ENCODE results near the gene DYNLT2B.

DYNLT2B gene

GRCh38 chr3:196357905-196358304 is 39.9 kb upstream of the DYNLT2B start:
- no peaks in the 10 kb centered on the region for H4K20me1 ChIP-seq (ENCODE audit: insufficient read depth, low read length)
- H3K4me1 ChIP-seq (ENCODE audit: insufficient read depth, low read length, severe bottlenecking), result no peaks in the 10 kb centered on the region
- no peak for TF ChIP-seq EZH2 (IDR thresholded peaks at IDR 0.05; ENCODE audit: borderline replicate concordance, low read length)
- no peak overlapping the region for H3K27ac ChIP-seq (ENCODE audit: low read depth, low read length, poor library complexity, severe bottlenecking)
- H3K4me3 ChIP-seq (ENCODE audit: low read depth, low read length, poor library complexity, severe bottlenecking), result no peak overlapping the region
- peaks cover 92% of the 10 kb centered on the region for H3K36me3 ChIP-seq (ENCODE audit: insufficient read depth, low read length)
- no peaks in the 10 kb centered on the region for H3K9me3 ChIP-seq (ENCODE audit: low read length)
- H3K79me2 ChIP-seq (ENCODE audit: insufficient read depth, low read length), result no peaks in the 10 kb centered on the region
- H3K9me2 ChIP-seq (ENCODE audit: low read depth, low read length), result no peaks in the 10 kb centered on the region
- no peak overlapping the region for H3K4me2 ChIP-seq (ENCODE audit: low read length)
- H3F3A ChIP-seq (ENCODE audit: insufficient read depth, low read length), result no peaks in the 10 kb centered on the region
- no peaks in the 10 kb centered on the region for H3K27me3 ChIP-seq (ENCODE audit: insufficient read depth, low read length)
- H3K9ac ChIP-seq (ENCODE audit: low read length), result no peak overlapping the region
- H2AFZ ChIP-seq (ENCODE audit: low read length), result no peak overlapping the region

DNA sequence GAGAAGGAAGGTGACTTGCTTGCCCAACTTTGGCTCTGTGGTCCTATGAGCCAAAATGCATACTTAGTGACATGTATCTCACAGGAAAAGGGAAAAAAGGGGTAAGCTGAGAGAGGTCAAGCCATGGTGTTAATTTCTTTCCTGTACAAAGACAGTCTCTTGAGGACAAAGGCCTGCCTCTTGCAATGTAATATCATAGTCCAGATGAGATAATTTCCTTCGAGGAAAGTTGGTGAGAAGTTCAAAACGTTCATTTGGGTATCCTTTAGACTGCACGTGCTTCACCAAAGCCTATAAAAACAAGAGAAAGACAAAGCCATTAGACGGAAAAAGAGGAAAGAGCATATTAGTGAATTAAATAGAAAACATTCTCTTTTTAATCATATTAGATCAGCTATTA is 38.5 kb upstream of the DYNLT2B start:
- peaks cover 80% of the 10 kb centered on the region for H3K36me3 ChIP-seq (ENCODE audit: insufficient read depth, low read length)
- no peak overlapping the region for H2AFZ ChIP-seq (ENCODE audit: low read length)
- H3K79me2 ChIP-seq (ENCODE audit: insufficient read depth, low read length), result no peaks in the 10 kb centered on the region
- no peaks in the 10 kb centered on the region for H3K9me3 ChIP-seq (ENCODE audit: low read length)
- H3F3A ChIP-seq (ENCODE audit: insufficient read depth, low read length), result no peaks in the 10 kb centered on the region
- H3K4me1 ChIP-seq (ENCODE audit: insufficient read depth, low read length, severe bottlenecking), result no peaks in the 10 kb centered on the region
- H3K27me3 ChIP-seq (ENCODE audit: insufficient read depth, low read length), result no peaks in the 10 kb centered on the region
- no peaks in the 10 kb centered on the region for H4K20me1 ChIP-seq (ENCODE audit: insufficient read depth, low read length)
- no peak for TF ChIP-seq EZH2 (IDR thresholded peaks at IDR 0.05; ENCODE audit: borderline replicate concordance, low read length)
- TF ChIP-seq, protein P1, sequence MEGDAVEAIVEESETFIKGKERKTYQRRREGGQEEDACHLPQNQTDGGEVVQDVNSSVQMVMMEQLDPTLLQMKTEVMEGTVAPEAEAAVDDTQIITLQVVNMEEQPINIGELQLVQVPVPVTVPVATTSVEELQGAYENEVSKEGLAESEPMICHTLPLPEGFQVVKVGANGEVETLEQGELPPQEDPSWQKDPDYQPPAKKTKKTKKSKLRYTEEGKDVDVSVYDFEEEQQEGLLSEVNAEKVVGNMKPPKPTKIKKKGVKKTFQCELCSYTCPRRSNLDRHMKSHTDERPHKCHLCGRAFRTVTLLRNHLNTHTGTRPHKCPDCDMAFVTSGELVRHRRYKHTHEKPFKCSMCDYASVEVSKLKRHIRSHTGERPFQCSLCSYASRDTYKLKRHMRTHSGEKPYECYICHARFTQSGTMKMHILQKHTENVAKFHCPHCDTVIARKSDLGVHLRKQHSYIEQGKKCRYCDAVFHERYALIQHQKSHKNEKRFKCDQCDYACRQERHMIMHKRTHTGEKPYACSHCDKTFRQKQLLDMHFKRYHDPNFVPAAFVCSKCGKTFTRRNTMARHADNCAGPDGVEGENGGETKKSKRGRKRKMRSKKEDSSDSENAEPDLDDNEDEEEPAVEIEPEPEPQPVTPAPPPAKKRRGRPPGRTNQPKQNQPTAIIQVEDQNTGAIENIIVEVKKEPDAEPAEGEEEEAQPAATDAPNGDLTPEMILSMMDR (IDR thresholded peaks at IDR 0.05; ENCODE audit: low read length), result no peak
- no peak overlapping the region for H3K27ac ChIP-seq (ENCODE audit: low read depth, low read length, poor library complexity, severe bottlenecking)
- no peaks in the 10 kb centered on the region for H3K9me2 ChIP-seq (ENCODE audit: low read depth, low read length)
- H3K4me2 ChIP-seq (ENCODE audit: low read length), result no peak overlapping the region
- no peak overlapping the region for H3K4me3 ChIP-seq (ENCODE audit: low read depth, low read length, poor library complexity, severe bottlenecking)
- no peak overlapping the region for H3K9ac ChIP-seq (ENCODE audit: low read length)

- no peaks in the 10 kb centered on the region for H3K9me3 ChIP-seq (ENCODE audit: low read length)
- no peak overlapping the region for H3K27ac ChIP-seq (ENCODE audit: low read depth, low read length, poor library complexity, severe bottlenecking)
- no peaks in the 10 kb centered on the region for H3F3A ChIP-seq (ENCODE audit: insufficient read depth, low read length)
- no peak overlapping the region for H2AFZ ChIP-seq (ENCODE audit: low read length)
- peaks cover 80% of the 10 kb centered on the region for H3K36me3 ChIP-seq (ENCODE audit: insufficient read depth, low read length)
- no peak overlapping the region for H3K4me3 ChIP-seq (ENCODE audit: low read depth, low read length, poor library complexity, severe bottlenecking)
- H3K27me3 ChIP-seq (ENCODE audit: insufficient read depth, low read length), result no peaks in the 10 kb centered on the region
- H3K9me2 ChIP-seq (ENCODE audit: low read depth, low read length), result no peaks in the 10 kb centered on the region
- no peak overlapping the region for H3K9ac ChIP-seq (ENCODE audit: low read length)
- H3K79me2 ChIP-seq (ENCODE audit: insufficient read depth, low read length), result no peaks in the 10 kb centered on the region
- H3K4me2 ChIP-seq (ENCODE audit: low read length), result no peak overlapping the region
- H3K4me1 ChIP-seq (ENCODE audit: insufficient read depth, low read length, severe bottlenecking), result no peaks in the 10 kb centered on the region
- TF ChIP-seq, protein P1 (IDR thresholded peaks at IDR 0.05; ENCODE audit: low read length), result no peak
- TF ChIP-seq EZH2 (IDR thresholded peaks at IDR 0.05; ENCODE audit: borderline replicate concordance, low read length), result no peak
- no peaks in the 10 kb centered on the region for H4K20me1 ChIP-seq (ENCODE audit: insufficient read depth, low read length)
Measured at GRCh38 chr3:196355668-196356067, 37.6 kb upstream of the DYNLT2B start.

- 0 out of 2 replicates have a peak, but pooled peaks cover 5% of the 10 kb centered on the region for H3K9me3 ChIP-seq (ENCODE audit: low read length)
- H3K36me3 ChIP-seq (ENCODE audit: insufficient read depth, low read length), result peaks cover 80% of the 10 kb centered on the region
- no peak overlapping the region for H3K9ac ChIP-seq (ENCODE audit: low read length)
- no peak overlapping the region for H3K27ac ChIP-seq (ENCODE audit: low read depth, low read length, poor library complexity, severe bottlenecking)
- no peaks in the 10 kb centered on the region for H4K20me1 ChIP-seq (ENCODE audit: insufficient read depth, low read length)
- no peaks in the 10 kb centered on the region for H3K4me1 ChIP-seq (ENCODE audit: insufficient read depth, low read length, severe bottlenecking)
- TF ChIP-seq, protein P1 (IDR thresholded peaks at IDR 0.05; ENCODE audit: low read length), result no peak
- TF ChIP-seq EZH2 (IDR thresholded peaks at IDR 0.05; ENCODE audit: borderline replicate concordance, low read length), result no peak
- H3F3A ChIP-seq (ENCODE audit: insufficient read depth, low read length), result no peaks in the 10 kb centered on the region
- H3K79me2 ChIP-seq (ENCODE audit: insufficient read depth, low read length), result no peaks in the 10 kb centered on the region
- H2AFZ ChIP-seq (ENCODE audit: low read length), result no peak overlapping the region
- no peak overlapping the region for H3K4me2 ChIP-seq (ENCODE audit: low read length)
- H3K27me3 ChIP-seq (ENCODE audit: insufficient read depth, low read length), result no peaks in the 10 kb centered on the region
- H3K4me3 ChIP-seq (ENCODE audit: low read depth, low read length, poor library complexity, severe bottlenecking), result no peak overlapping the region
- no peaks in the 10 kb centered on the region for H3K9me2 ChIP-seq (ENCODE audit: low read depth, low read length)
Measured at GRCh38 chr3:196354132-196354531, 36.1 kb upstream of the DYNLT2B start.
